Large intestine (tissue), 3 donors: Measurements from ENCODE around the gene RBM4. TPM values are rescaled to one million over a fixed set of nuclear protein-coding genes. Genes with fewer than 3 reads are reported as not detected.
A peak's percentile ranks its signal among the peaks of the same experiment; 100 is the strongest.

ENCODE experiments used
- DNase-seq, 2 donors: peaks; one replicate each; pipeline versions ENCODE4 v3.0.0 to v3.0.0-alpha.2; 2013
- H3K27ac ChIP-seq: one replicate; pipeline ENCODE4 v1.5.1; 2013; ENCODE audit warnings: low read length
- H3K27me3 ChIP-seq: 2 replicates; pipeline ENCODE4 v1.6.1; 2013; ENCODE audit warnings: low read length; ENCODE audit not compliant: control insufficient read depth, insufficient read depth
- H3K36me3 ChIP-seq: 2 replicates; pipeline ENCODE4 v1.6.1; 2013; ENCODE audit warnings: low read length; ENCODE audit not compliant: control insufficient read depth, insufficient read depth
- H3K4me1 ChIP-seq: one replicate; pipeline ENCODE4 v1.6.1; 2013; ENCODE audit warnings: low read length; ENCODE audit not compliant: control insufficient read depth, insufficient read depth
- H3K4me3 ChIP-seq: one replicate; pipeline ENCODE4 v1.5.1; 2013; ENCODE audit warnings: low read length
- H3K9me3 ChIP-seq: one replicate; pipeline ENCODE4 v1.6.1; 2013; ENCODE audit warnings: mild to moderate bottlenecking, low read depth, low read length, moderate library complexity; ENCODE audit not compliant: control insufficient read depth
- WGBS: methylation state at CpG from one replicate; pipeline ENCODE4 v1.1.5; 2013; ENCODE audit warnings: low lambda C conversion rate; ENCODE audit not compliant: insufficient coverage; 5-methylcytosine and 5-hydroxymethylcytosine counted together
- polyA plus RNA-seq: library from polyadenylated mRNA; unstranded; fragments of 120-200 nt; gene quantifications from one replicate; pipeline ENCODE4 v1.2.1, GENCODE V29; 2013

Gene RBM4
- polyA plus RNA-seq, 1 donor = 145 TPM

- Histone ChIP-seq H3K4me1 (no peaks in the 10 kb centered on the region), H3K27me3 (no peaks in the 10 kb centered on the region), H3K27ac (no peak overlapping the region), H3K9me3 (no peaks in the 10 kb centered on the region), H3K4me3 (no peak overlapping the region), H3K36me3 (no peaks in the 10 kb centered on the region)
- WGBS = no CpG with 5 or more reads among the region's 28 CpGs
- no peak for DNase-seq
Measured at GRCh38 chr11:66688561-66689534, 50.3 kb downstream of the RBM4 start.

DNA sequence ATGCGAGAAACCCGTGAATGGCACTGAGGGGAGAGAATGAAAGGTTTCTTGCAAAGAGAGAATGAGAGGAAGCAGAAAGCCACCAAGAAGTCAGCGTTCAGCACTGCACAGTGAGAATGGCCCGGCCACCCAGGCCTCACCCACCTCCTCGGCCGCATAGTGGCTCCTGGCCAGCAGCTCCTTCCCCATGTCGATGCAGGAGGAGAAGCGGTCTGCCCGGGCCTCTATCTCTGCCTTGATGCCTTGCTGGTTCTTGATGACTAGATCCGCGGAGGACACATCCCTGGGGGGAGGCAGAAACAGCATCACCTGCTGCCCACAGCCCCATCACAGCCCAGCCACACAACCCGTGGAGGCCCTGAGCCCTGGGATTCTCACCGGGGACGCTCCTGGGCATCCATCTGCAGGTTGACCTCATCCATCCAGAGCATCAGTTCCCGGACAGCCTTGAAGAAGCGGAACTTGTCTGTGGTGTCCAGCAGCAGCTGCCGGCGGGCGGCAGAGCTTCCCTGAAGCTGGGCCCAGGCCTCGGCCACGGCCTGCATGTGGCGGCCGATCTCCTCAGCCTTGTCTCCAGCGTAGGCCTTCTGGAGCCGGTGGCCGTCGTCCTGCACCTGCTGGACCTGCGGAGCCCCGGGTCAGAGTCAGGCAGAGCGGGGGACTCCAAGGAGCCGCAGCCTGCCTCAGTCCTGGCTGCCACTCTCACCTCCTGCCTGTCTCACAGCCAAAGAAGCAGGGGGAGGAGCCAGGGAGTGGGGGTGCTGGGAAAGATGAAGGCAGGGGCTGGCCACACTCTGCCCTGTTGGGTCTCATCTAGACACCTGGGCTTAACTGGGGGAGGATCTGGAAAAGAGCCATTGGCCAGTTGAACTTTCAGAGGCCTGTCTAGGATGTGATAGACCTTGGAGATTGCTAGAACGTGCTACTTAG, 51.4 kb downstream of the RBM4 start:
- Histone ChIP-seq H3K4me1 (peaks cover 2% of the 10 kb centered on the region), H3K27me3 (no peaks in the 10 kb centered on the region), H3K4me3 (no peak overlapping the region), H3K36me3 (no peaks in the 10 kb centered on the region), H3K27ac (no peak overlapping the region), H3K9me3 (no peaks in the 10 kb centered on the region)
- DNase-seq = no peak
- WGBS = 100% methylated on average over 1 of the region's 32 CpGs

DNA sequence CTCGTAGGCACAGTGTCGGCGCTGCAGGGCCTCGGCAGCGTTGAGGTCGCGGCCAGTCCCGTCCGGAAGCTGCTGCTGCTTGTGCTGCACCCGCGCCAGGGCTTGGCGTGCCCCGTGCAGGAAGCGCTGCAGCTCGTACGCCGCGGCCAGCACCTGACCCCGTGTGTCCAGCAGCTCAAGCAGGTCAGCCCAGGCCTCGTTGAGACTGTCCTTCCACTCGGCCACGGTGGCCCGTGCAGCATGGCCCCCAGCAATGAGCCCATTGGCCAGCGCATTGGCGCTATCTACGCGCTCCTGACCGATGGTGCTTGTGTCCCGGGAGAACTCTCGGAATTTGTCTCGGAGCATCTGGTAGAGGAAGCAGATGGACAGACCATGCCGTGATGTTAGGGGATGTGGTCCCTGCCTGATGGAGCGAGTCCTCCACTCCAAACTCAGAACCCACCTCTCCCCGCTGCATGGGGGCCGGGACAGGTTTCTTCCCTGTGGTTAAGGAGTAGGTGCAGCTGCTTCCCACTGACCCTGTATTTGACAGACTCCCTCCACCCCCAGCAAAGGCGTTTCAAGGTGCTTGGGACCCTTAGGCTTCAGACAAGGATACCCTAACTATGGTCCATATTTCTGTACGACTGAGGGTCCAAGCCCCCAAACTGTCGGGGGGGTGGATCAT, 52.9 kb downstream of the RBM4 start:
- DNase-seq = no peak
- Histone ChIP-seq H3K36me3 (no peaks in the 10 kb centered on the region), H3K4me3 (no peak overlapping the region), H3K27me3 (no peaks in the 10 kb centered on the region), H3K27ac (no peak overlapping the region), H3K9me3 (no peaks in the 10 kb centered on the region), H3K4me1 (peaks cover 3% of the 10 kb centered on the region)
- WGBS = no CpG with 5 or more reads among the region's 38 CpGs

GRCh38 chr11:66692446-66692845, 53.9 kb downstream of the RBM4 start:
- no CpG with 5 or more reads among the region's 18 CpGs for WGBS
- no peak overlapping the region for H3K27ac ChIP-seq

GRCh38 chr11:66692871-66693331, 54.4 kb downstream of the RBM4 start:
- no CpG with 5 or more reads among the region's 20 CpGs for WGBS
- Histone ChIP-seq H3K27ac (no peak overlapping the region), H3K36me3 (no peaks in the 10 kb centered on the region), H3K27me3 (no peaks in the 10 kb centered on the region), H3K4me1 (peaks cover 3% of the 10 kb centered on the region), H3K4me3 (no peak overlapping the region), H3K9me3 (no peaks in the 10 kb centered on the region)
- DNase-seq = no peak

More at GRCh38 chr11:66692446-66692845, 53.9 kb downstream of the RBM4 start:
- no peak overlapping the region for H3K4me3 ChIP-seq
- H3K9me3 ChIP-seq = no peaks in the 10 kb centered on the region
- no peaks in the 10 kb centered on the region for H3K27me3 ChIP-seq
- no peaks in the 10 kb centered on the region for H3K36me3 ChIP-seq
- no peak for DNase-seq
- peaks cover 3% of the 10 kb centered on the region for H3K4me1 ChIP-seq

DNA sequence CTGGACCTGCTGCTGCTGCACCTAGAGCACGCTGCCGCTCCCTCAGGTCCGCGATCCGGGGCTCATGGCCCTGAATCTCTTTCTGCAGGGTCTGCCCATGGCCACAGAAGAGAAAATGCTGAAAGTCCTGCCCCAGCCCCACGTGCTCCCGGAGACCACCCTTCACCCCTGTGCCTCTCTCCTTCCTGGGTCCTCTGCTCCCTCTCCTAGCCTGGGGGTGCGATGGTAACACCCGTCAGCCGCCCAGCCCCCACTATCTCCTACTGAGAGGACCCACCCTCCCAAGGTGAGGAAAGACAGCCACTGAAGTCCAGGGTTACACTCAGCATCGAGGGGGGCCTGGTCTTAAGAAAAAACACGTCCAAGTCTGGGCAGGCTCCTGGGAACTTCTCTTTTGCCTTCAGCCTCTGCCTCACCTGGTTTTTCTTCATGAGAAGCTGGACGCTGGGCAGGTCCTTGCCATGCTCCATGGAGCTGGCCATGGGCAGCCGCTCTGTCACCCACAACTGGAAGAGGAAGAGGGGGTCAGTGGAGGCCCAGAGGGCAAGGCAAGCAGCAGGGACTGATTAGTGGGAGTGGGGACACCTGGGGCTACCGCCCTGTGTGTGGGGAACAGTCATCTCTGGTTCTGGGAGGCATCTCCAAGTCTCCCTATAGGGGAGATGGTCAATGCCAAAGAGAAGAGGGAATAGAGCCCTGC, 55.0 kb downstream of the RBM4 start:
- WGBS = no CpG with 5 or more reads among the region's 15 CpGs
- H3K9me3 ChIP-seq = no peaks in the 10 kb centered on the region
- H3K4me3 ChIP-seq = no peak overlapping the region
- peaks cover 3% of the 10 kb centered on the region for H3K4me1 ChIP-seq
- no peaks in the 10 kb centered on the region for H3K27me3 ChIP-seq
- H3K36me3 ChIP-seq = no peaks in the 10 kb centered on the region
- H3K27ac ChIP-seq = no peak overlapping the region
- DNase-seq = no peak

- Histone ChIP-seq H3K4me1 (peaks cover 3% of the 10 kb centered on the region), H3K27ac (no peak overlapping the region), H3K36me3 (no peaks in the 10 kb centered on the region), H3K27me3 (no peaks in the 10 kb centered on the region), H3K9me3 (no peaks in the 10 kb centered on the region), H3K4me3 (no peak overlapping the region)
- DNase-seq = no peak
- WGBS = 100% methylated on average over 1 of the region's 13 CpGs
Measured at GRCh38 chr11:66694056-66694410, 55.5 kb downstream of the RBM4 start.

GRCh38 chr11:66694732-66695207, 56.3 kb downstream of the RBM4 start:
- H3K9me3 ChIP-seq = peaks cover 3% of the 10 kb centered on the region
- H3K4me3 ChIP-seq = no peak overlapping the region
- peaks cover 3% of the 10 kb centered on the region for H3K4me1 ChIP-seq
- H3K36me3 ChIP-seq = no peaks in the 10 kb centered on the region
- DNase-seq = peak; percentile 80 to 88
- 0% methylated on average over 1 of the region's 6 CpGs for WGBS
- H3K27me3 ChIP-seq = no peaks in the 10 kb centered on the region
- H3K27ac ChIP-seq = no peak overlapping the region
